ENCODE data around the gene EPM2A. TPM values are rescaled to one million over a fixed set of nuclear protein-coding genes. Genes with fewer than 3 reads are reported as not detected.

The EPM2A gene
- total and polyA plus RNA-seq, 2 experiments from 2014 or later: 3.7 to 17.8 TPM

DNA sequence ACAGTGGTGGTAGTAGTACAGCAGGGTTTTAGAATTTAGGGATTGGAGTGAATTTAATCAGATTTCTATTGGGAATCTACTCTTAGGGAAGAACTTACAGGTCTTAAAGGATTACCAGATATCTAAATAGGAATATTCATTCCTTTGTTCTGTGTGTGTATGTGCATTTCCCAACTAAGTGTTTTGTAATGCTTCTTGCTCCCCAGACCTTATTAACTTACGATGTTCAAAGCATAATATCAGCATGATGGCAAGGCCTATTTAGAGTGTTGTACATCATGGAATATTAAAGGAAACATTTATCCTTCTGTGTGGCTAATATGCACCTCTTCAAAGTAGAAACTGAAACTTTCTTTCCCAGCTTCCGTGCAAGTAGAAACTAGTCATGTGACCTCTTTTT, 133.9 kb downstream of the EPM2A start:
- H3K4me1 ChIP-seq (ENCODE audit: insufficient read depth): no peaks in the 10 kb centered on the region
- no peak overlapping the region for H3K4me3 Mint-ChIP-seq
- no peaks in the 10 kb centered on the region for H3F3A ChIP-seq (replicated peaks; ENCODE audit: low read depth)
- TF ChIP-seq JUNB (IDR thresholded peaks at IDR 0.05; ENCODE audit: unreplicated experiment) (no peak), EZH2 (IDR thresholded peaks at IDR 0.05; ENCODE audit: low read depth, unreplicated experiment) (no peak), ZNF114 (CRISPR knock-in tag; IDR thresholded peaks at IDR 0.05) (no peak), CREB1 (CRISPR knock-in tag; IDR thresholded peaks at IDR 0.05; ENCODE audit: low read depth) (no peak), ZNF331 (CRISPR knock-in tag; IDR thresholded peaks at IDR 0.05; ENCODE audit: low read depth) (no peak), STAT1 (IDR thresholded peaks at IDR 0.05; ENCODE audit: unreplicated experiment) (no peak), NANOG (IDR thresholded peaks at IDR 0.05; ENCODE audit: borderline replicate concordance) (no peak), EZH2phosphoT487 (IDR thresholded peaks at IDR 0.05; ENCODE audit: unreplicated experiment) (no peak), POLR2AphosphoS5 (IDR thresholded peaks at IDR 0.05; ENCODE audit: low read depth) (no peak)
- TF ChIP-seq, protein P1, sequence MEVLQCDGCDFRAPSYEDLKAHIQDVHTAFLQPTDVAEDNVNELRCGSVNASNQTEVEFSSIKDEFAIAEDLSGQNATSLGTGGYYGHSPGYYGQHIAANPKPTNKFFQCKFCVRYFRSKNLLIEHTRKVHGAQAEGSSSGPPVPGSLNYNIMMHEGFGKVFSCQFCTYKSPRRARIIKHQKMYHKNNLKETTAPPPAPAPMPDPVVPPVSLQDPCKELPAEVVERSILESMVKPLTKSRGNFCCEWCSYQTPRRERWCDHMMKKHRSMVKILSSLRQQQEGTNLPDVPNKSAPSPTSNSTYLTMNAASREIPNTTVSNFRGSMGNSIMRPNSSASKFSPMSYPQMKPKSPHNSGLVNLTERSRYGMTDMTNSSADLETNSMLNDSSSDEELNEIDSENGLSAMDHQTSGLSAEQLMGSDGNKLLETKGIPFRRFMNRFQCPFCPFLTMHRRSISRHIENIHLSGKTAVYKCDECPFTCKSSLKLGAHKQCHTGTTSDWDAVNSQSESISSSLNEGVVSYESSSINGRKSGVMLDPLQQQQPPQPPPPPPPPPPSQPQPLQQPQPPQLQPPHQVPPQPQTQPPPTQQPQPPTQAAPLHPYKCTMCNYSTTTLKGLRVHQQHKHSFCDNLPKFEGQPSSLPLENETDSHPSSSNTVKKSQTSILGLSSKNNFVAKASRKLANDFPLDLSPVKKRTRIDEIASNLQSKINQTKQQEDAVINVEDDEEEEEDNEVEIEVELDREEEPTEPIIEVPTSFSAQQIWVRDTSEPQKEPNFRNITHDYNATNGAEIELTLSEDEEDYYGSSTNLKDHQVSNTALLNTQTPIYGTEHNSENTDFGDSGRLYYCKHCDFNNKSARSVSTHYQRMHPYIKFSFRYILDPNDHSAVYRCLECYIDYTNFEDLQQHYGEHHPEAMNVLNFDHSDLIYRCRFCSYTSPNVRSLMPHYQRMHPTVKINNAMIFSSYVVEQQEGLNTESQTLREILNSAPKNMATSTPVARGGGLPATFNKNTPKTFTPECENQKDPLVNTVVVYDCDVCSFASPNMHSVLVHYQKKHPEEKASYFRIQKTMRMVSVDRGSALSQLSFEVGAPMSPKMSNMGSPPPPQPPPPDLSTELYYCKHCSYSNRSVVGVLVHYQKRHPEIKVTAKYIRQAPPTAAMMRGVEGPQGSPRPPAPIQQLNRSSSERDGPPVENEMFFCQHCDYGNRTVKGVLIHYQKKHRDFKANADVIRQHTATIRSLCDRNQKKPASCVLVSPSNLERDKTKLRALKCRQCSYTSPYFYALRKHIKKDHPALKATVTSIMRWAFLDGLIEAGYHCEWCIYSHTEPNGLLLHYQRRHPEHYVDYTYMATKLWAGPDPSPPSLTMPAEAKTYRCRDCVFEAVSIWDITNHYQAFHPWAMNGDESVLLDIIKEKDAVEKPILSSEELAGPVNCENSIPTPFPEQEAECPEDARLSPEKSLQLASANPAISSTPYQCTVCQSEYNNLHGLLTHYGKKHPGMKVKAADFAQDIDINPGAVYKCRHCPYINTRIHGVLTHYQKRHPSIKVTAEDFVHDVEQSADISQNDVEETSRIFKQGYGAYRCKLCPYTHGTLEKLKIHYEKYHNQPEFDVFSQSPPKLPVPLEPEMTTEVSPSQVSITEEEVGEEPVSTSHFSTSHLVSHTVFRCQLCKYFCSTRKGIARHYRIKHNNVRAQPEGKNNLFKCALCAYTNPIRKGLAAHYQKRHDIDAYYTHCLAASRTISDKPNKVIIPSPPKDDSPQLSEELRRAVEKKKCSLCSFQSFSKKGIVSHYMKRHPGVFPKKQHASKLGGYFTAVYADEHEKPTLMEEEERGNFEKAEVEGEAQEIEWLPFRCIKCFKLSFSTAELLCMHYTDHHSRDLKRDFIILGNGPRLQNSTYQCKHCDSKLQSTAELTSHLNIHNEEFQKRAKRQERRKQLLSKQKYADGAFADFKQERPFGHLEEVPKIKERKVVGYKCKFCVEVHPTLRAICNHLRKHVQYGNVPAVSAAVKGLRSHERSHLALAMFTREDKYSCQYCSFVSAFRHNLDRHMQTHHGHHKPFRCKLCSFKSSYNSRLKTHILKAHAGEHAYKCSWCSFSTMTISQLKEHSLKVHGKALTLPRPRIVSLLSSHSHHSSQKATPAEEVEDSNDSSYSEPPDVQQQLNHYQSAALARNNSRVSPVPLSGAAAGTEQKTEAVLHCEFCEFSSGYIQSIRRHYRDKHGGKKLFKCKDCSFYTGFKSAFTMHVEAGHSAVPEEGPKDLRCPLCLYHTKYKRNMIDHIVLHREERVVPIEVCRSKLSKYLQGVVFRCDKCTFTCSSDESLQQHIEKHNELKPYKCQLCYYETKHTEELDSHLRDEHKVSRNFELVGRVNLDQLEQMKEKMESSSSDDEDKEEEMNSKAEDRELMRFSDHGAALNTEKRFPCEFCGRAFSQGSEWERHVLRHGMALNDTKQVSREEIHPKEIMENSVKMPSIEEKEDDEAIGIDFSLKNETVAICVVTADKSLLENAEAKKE (CRISPR knock-in tag; IDR thresholded peaks at IDR 0.05): no peak
- TF ChIP-seq, protein P2, sequence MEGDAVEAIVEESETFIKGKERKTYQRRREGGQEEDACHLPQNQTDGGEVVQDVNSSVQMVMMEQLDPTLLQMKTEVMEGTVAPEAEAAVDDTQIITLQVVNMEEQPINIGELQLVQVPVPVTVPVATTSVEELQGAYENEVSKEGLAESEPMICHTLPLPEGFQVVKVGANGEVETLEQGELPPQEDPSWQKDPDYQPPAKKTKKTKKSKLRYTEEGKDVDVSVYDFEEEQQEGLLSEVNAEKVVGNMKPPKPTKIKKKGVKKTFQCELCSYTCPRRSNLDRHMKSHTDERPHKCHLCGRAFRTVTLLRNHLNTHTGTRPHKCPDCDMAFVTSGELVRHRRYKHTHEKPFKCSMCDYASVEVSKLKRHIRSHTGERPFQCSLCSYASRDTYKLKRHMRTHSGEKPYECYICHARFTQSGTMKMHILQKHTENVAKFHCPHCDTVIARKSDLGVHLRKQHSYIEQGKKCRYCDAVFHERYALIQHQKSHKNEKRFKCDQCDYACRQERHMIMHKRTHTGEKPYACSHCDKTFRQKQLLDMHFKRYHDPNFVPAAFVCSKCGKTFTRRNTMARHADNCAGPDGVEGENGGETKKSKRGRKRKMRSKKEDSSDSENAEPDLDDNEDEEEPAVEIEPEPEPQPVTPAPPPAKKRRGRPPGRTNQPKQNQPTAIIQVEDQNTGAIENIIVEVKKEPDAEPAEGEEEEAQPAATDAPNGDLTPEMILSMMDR (conservative IDR thresholded peaks at IDR 0.05; ENCODE audit: low read depth in 2 of 2): no peak
- TF ChIP-seq, protein P3, sequence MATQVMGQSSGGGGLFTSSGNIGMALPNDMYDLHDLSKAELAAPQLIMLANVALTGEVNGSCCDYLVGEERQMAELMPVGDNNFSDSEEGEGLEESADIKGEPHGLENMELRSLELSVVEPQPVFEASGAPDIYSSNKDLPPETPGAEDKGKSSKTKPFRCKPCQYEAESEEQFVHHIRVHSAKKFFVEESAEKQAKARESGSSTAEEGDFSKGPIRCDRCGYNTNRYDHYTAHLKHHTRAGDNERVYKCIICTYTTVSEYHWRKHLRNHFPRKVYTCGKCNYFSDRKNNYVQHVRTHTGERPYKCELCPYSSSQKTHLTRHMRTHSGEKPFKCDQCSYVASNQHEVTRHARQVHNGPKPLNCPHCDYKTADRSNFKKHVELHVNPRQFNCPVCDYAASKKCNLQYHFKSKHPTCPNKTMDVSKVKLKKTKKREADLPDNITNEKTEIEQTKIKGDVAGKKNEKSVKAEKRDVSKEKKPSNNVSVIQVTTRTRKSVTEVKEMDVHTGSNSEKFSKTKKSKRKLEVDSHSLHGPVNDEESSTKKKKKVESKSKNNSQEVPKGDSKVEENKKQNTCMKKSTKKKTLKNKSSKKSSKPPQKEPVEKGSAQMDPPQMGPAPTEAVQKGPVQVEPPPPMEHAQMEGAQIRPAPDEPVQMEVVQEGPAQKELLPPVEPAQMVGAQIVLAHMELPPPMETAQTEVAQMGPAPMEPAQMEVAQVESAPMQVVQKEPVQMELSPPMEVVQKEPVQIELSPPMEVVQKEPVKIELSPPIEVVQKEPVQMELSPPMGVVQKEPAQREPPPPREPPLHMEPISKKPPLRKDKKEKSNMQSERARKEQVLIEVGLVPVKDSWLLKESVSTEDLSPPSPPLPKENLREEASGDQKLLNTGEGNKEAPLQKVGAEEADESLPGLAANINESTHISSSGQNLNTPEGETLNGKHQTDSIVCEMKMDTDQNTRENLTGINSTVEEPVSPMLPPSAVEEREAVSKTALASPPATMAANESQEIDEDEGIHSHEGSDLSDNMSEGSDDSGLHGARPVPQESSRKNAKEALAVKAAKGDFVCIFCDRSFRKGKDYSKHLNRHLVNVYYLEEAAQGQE (IDR thresholded peaks at IDR 0.05; ENCODE audit: unreplicated experiment): no peak
- TF ChIP-seq, protein P4, sequence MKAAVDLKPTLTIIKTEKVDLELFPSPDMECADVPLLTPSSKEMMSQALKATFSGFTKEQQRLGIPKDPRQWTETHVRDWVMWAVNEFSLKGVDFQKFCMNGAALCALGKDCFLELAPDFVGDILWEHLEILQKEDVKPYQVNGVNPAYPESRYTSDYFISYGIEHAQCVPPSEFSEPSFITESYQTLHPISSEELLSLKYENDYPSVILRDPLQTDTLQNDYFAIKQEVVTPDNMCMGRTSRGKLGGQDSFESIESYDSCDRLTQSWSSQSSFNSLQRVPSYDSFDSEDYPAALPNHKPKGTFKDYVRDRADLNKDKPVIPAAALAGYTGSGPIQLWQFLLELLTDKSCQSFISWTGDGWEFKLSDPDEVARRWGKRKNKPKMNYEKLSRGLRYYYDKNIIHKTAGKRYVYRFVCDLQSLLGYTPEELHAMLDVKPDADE (IDR thresholded peaks at IDR 0.05): no peak
- H3K4me3 ChIP-seq: no peak overlapping the region
- H2AFZ ChIP-seq: no peak overlapping the region
- H3K36me3 Mint-ChIP-seq (ENCODE audit: low read depth): no peaks in the 10 kb centered on the region
- no peaks in the 10 kb centered on the region for H3K4me1 Mint-ChIP-seq
- no peaks in the 10 kb centered on the region for H3K27me3 ChIP-seq (ENCODE audit: insufficient read depth)
- H4K20me1 ChIP-seq (replicated peaks; ENCODE audit: insufficient read depth): no peaks in the 10 kb centered on the region
- no peaks in the 10 kb centered on the region for H3K79me2 ChIP-seq (replicated peaks; ENCODE audit: insufficient read depth)
- H3K27ac Mint-ChIP-seq: no peak overlapping the region
- H3K9me3 Mint-ChIP-seq: no peaks in the 10 kb centered on the region; the same call in 2 of the 3 replicates
- H3K36me3 ChIP-seq (ENCODE audit: insufficient read depth): no peaks in the 10 kb centered on the region
- no peak overlapping the region for H3K27ac ChIP-seq (ENCODE audit: low read depth)
- DNase-seq (ENCODE audit: low spot score) (no peak), ATAC-seq (no peak)
- no peaks in the 10 kb centered on the region for H3K9me2 ChIP-seq (ENCODE audit: insufficient read depth)
- H3K4me2 ChIP-seq: no peak overlapping the region
- no peaks in the 10 kb centered on the region for H3K27me3 Mint-ChIP-seq (ENCODE audit: insufficient read depth, low read depth, poor library complexity)
